Stomach (tissue), 9 donors: ENCODE measurements around the gene NTRK2. TPM values are rescaled to one million over a fixed set of nuclear protein-coding genes. Genes with fewer than 3 reads are reported as not detected.

Experiments used
- DNase-seq, 2 donors: peaks; one replicate each; pipeline versions ENCODE4 v3.0.0 to v3.0.0-alpha.2; 2013 to 2019
- H3K27ac ChIP-seq, 5 donors: fragments of 200-600 bp in 4 of 5; sonication (generic) in 4 of 5; one replicate each; pipeline ENCODE4 v1.5.1; 2013 to 2019; ENCODE audit warnings: mild to moderate bottlenecking in 1 of 5, moderate library complexity in 1 of 5
- H3K27me3 ChIP-seq, 3 donors: fragments of 200-600 bp; sonication (generic); one replicate each; pipeline ENCODE4 v1.5.1; 2017 to 2019; ENCODE audit warnings: mixed run types in 1 of 3
- H3K36me3 ChIP-seq, 4 donors: fragments of 200-600 bp; sonication (generic); 1 replicate in 3 of 4; 2 replicates in 1 of 4; pipeline ENCODE4 v1.5.1; 2016 to 2019
- H3K4me1 ChIP-seq, 4 donors: fragments of 200-600 bp; sonication (generic); one replicate each; pipeline ENCODE4 v1.5.1; 2016 to 2019
- H3K4me3 ChIP-seq, 4 donors: fragments of 200-600 bp; sonication (generic) in 3 of 4; one replicate each; pipeline ENCODE4 v1.5.1; 2016 to 2019; ENCODE audit warnings: mild to moderate bottlenecking in 1 of 4
- H3K9me3 ChIP-seq, 4 donors: fragments of 200-600 bp; sonication (generic); one replicate each; pipeline ENCODE4 v1.5.1; 2016 to 2019
- CTCF ChIP-seq, 7 experiments: fragments of 450-650 bp in 4 of 7; fragments of 200-600 bp in 3 of 7; sonication (generic) in 3 of 7; IDR thresholded peaks; one replicate each; pipeline ENCODE4 v1.5.1; 2016 to 2019; ENCODE audit warnings: antibody characterized with exemption in 7 of 7, control low read depth in 2 of 7, mild to moderate bottlenecking in 1 of 7
- EP300 ChIP-seq: sonication (generic); formaldehyde crosslinking; IDR thresholded peaks from one replicate; pipeline ENCODE4 v1.6.1; 2017; ENCODE audit warnings: antibody characterized with exemption
- POLR2A ChIP-seq, 4 donors: fragments of 450-650 bp; IDR thresholded peaks; one replicate each; pipeline ENCODE4 v1.6.1; 2016; ENCODE audit warnings: antibody characterized with exemption in 4 of 4, control low read depth in 2 of 4, mild to moderate bottlenecking in 1 of 4, moderate library complexity in 1 of 4
- POLR2AphosphoS5 ChIP-seq, 3 donors: sonication (generic); formaldehyde crosslinking; IDR thresholded peaks; one replicate each; pipeline ENCODE4 v1.6.1; 2016; ENCODE audit warnings: antibody characterized with exemption in 3 of 3
- WGBS, 5 donors: extraction: QIAGEN DNeasy Blood & Tissue Kit in 3 of 5; methylation state at CpG; one replicate each; pipeline versions ENCODE4 v1.1.5 to v1.1.7; 2013 to 2018; 5-methylcytosine and 5-hydroxymethylcytosine counted together
- intact Hi-C: fragments of 100-400 bp; cut with DNase I; formaldehyde crosslinking; loops from one replicate; pipeline ENCODE4 v1.15.1; 2023; ENCODE audit warnings: low total_unique reads
- polyA plus RNA-seq, 3 donors: library from polyadenylated mRNA; stranded (reverse); fragments of 200-250 nt; gene quantifications; one replicate each; pipeline ENCODE4 v1.2.3, GENCODE V29; 2013
- total RNA-seq, 5 donors: library from RNA; depleted of rRNA; stranded (reverse); fragments of >200 nt; gene quantifications; one replicate each; pipeline versions ENCODE4 v1.1.0 to v1.2.3, GENCODE V29; 2014 to 2016
- donor health status: healthy with polysubstance abuse.
- donor health status: Bipolar disorder and iron deficiency.
- donor health status: healthy.

Gene NTRK2
- total and polyA plus RNA-seq, 8 donors = 0.06 to 8.8 (median 2.6) TPM

- 26 to 45% (median 42%) methylated on average over 2 of the region's 2 CpGs for WGBS, 5 donors
- Histone ChIP-seq H3K27ac (no peak overlapping the region), H3K27me3 (peaks cover 0 to 25% (median 0%) of the 10 kb centered on the region in 3 donors), H3K9me3 (no peaks in the 10 kb centered on the region), H3K4me1 (no peaks in the 10 kb centered on the region), H3K36me3 (no peaks in the 10 kb centered on the region), H3K4me3 (no peak overlapping the region)
- intact Hi-C loops = no loop called here
- no peak for TF ChIP-seq EP300
- no peak for TF ChIP-seq CTCF (IDR thresholded peaks at IDR 0.05)
- TF ChIP-seq POLR2A (IDR thresholded peaks at IDR 0.05) = no peak
- no peak for TF ChIP-seq POLR2AphosphoS5 (IDR thresholded peaks at IDR 0.05)
- peak; percentile 35 to 46 for DNase-seq
Measured at GRCh38 chr9:84970432-84970831, 300.9 kb downstream of the NTRK2 start.

- intact Hi-C loops = no loop called here
- H3K36me3 ChIP-seq = no peaks in the 10 kb centered on the region
- no peak overlapping the region for H3K27ac ChIP-seq
- TF ChIP-seq CTCF (IDR thresholded peaks at IDR 0.05) (no peak), POLR2AphosphoS5 (IDR thresholded peaks at IDR 0.05) (no peak), POLR2A (IDR thresholded peaks at IDR 0.05) (no peak), EP300 (no peak)
- no peak overlapping the region for H3K4me3 ChIP-seq
- H3K27me3 ChIP-seq = peaks cover 0 to 18% (median 0%) of the 10 kb centered on the region in 3 donors
- no peaks in the 10 kb centered on the region for H3K9me3 ChIP-seq
- no peaks in the 10 kb centered on the region for H3K4me1 ChIP-seq
- DNase-seq = no peak
Measured at GRCh38 chr9:84971571-84971970, 302.0 kb downstream of the NTRK2 start.

- Histone ChIP-seq H3K4me1 (no peaks in the 10 kb centered on the region), H3K36me3 (no peaks in the 10 kb centered on the region), H3K27me3 (peaks cover 0 to 8% (median 0%) of the 10 kb centered on the region in 3 donors), H3K27ac (no peak overlapping the region), H3K9me3 (no peaks in the 10 kb centered on the region), H3K4me3 (no peak overlapping the region)
- 50 to 72% (median 60%) methylated on average over 1 of the region's 1 CpG for WGBS, 5 donors
- no peak for DNase-seq
- TF ChIP-seq CTCF (IDR thresholded peaks at IDR 0.05) (no peak), POLR2AphosphoS5 (IDR thresholded peaks at IDR 0.05) (no peak), POLR2A (IDR thresholded peaks at IDR 0.05) (no peak), EP300 (no peak)
- intact Hi-C loops = no loop called here
Measured at GRCh38 chr9:84974258-84974657, 304.7 kb downstream of the NTRK2 start.

- H3K27me3 ChIP-seq = peaks cover 0 to 8% (median 0%) of the 10 kb centered on the region in 3 donors
- H3K4me3 ChIP-seq = no peak overlapping the region
- H3K9me3 ChIP-seq = no peaks in the 10 kb centered on the region
- no peak for DNase-seq
- TF ChIP-seq EP300 (no peak), CTCF (IDR thresholded peaks at IDR 0.05) (no peak), POLR2A (IDR thresholded peaks at IDR 0.05) (no peak), POLR2AphosphoS5 (IDR thresholded peaks at IDR 0.05) (no peak)
- H3K27ac ChIP-seq = no peak overlapping the region
- 73 to 84% (median 82%) methylated on average over 5 of the region's 5 CpGs for WGBS, 5 donors
- H3K36me3 ChIP-seq = no peaks in the 10 kb centered on the region
- intact Hi-C loops = no loop called here
- H3K4me1 ChIP-seq = no peaks in the 10 kb centered on the region
Measured at GRCh38 chr9:84974855-84975254, 305.3 kb downstream of the NTRK2 start.
